ENCODE measurements around the gene SPG7. TPM values are rescaled to one million over a fixed set of nuclear protein-coding genes. Genes with fewer than 3 reads are reported as not detected.

SPG7 gene
- total RNA-seq, 1 donor from 2014 or later = 96.1 TPM

GRCh38 chr16:89506791-89507191, 1.4 kb upstream of the SPG7 start:
- Histone ChIP-seq H2AFZ (ENCODE audit: low read depth, low read length) (peak overlapping the region; percentile 45), H4K20me1 (ENCODE audit: insufficient read depth, low read length) (peaks cover 26% of the 10 kb centered on the region), H3K79me2 (ENCODE audit: insufficient read depth, low read length) (peaks cover 49% of the 10 kb centered on the region), H3K4me2 (ENCODE audit: low read length) (peak overlapping the region; percentile 90), H3K27ac (ENCODE audit: low read depth, low read length) (no peak overlapping the region), H3K27me3 (ENCODE audit: insufficient read depth, low read length) (no peaks in the 10 kb centered on the region), H3K4me1 (ENCODE audit: insufficient read depth, low read length) (peaks cover 31% of the 10 kb centered on the region), H3K4me3 (ENCODE audit: insufficient read depth, low read depth, low read length) (peak overlapping the region; percentile 82), H3K36me3 (ENCODE audit: insufficient read depth, low read length) (peaks cover 14% of the 10 kb centered on the region), H3K9ac (ENCODE audit: low read length) (peak overlapping the region; percentile 91), H3K9me3 (ENCODE audit: insufficient read depth, low read depth, low read length) (no peaks in the 10 kb centered on the region)
- no peak for FAIRE-seq
- Mint-ChIP-seq H3K4me3 (ENCODE audit: unreplicated experiment) (peak overlapping the region; percentile 76), H3K27me3 (ENCODE audit: low read depth, unreplicated experiment) (no peaks in the 10 kb centered on the region), H3K36me3 (ENCODE audit: low read depth, unreplicated experiment) (peaks cover 3% of the 10 kb centered on the region), H3K9me3 (ENCODE audit: unreplicated experiment) (no peaks in the 10 kb centered on the region), H3K27ac (ENCODE audit: unreplicated experiment) (peak overlapping the region; percentile 18), H3K4me1 (ENCODE audit: low read depth, unreplicated experiment) (peaks cover 23% of the 10 kb centered on the region)
- TF ChIP-seq EZH2 (IDR thresholded peaks at IDR 0.05; ENCODE audit: insufficient read depth, low read length) (no peak), CTCF (IDR thresholded peaks at IDR 0.05; ENCODE audit: insufficient read depth, low read depth, low read length) (no peak)
- no peak for DNase-seq (ENCODE audit: low read depth)

GRCh38 chr16:89507214-89507833, 879 bp upstream of the SPG7 start:
- Histone ChIP-seq H3K4me2 (ENCODE audit: low read length) (peak overlapping the region; percentile 90), H3K4me3 (ENCODE audit: insufficient read depth, low read depth, low read length) (peak overlapping the region; percentile 82), H3K79me2 (ENCODE audit: insufficient read depth, low read length) (peaks cover 49% of the 10 kb centered on the region), H2AFZ (ENCODE audit: low read depth, low read length) (peak overlapping the region; percentile 83), H3K9me3 (ENCODE audit: insufficient read depth, low read depth, low read length) (no peaks in the 10 kb centered on the region), H3K9ac (ENCODE audit: low read length) (peak overlapping the region; percentile 91), H3K27me3 (ENCODE audit: insufficient read depth, low read length) (no peaks in the 10 kb centered on the region), H3K36me3 (ENCODE audit: insufficient read depth, low read length) (peaks cover 15% of the 10 kb centered on the region), H4K20me1 (ENCODE audit: insufficient read depth, low read length) (peaks cover 26% of the 10 kb centered on the region), H3K27ac (ENCODE audit: low read depth, low read length) (peak overlapping the region; percentile 92), H3K4me1 (ENCODE audit: insufficient read depth, low read length) (peaks cover 31% of the 10 kb centered on the region)
- no peaks in the 10 kb centered on the region for H3K9me3 Mint-ChIP-seq (ENCODE audit: unreplicated experiment)
- no peak for DNase-seq (ENCODE audit: low read depth)
- TF ChIP-seq EZH2 (IDR thresholded peaks at IDR 0.05; ENCODE audit: insufficient read depth, low read length) = no peak
- no peak for TF ChIP-seq CTCF (IDR thresholded peaks at IDR 0.05; ENCODE audit: insufficient read depth, low read depth, low read length)
- peaks cover 2% of the 10 kb centered on the region for H3K36me3 Mint-ChIP-seq (ENCODE audit: low read depth, unreplicated experiment)
- peak overlapping the region; percentile 18 for H3K27ac Mint-ChIP-seq (ENCODE audit: unreplicated experiment)
- no peaks in the 10 kb centered on the region for H3K27me3 Mint-ChIP-seq (ENCODE audit: low read depth, unreplicated experiment)
- peak overlapping the region; percentile 76 for H3K4me3 Mint-ChIP-seq (ENCODE audit: unreplicated experiment)
- FAIRE-seq = no peak
- peaks cover 18% of the 10 kb centered on the region for H3K4me1 Mint-ChIP-seq (ENCODE audit: low read depth, unreplicated experiment)

GRCh38 chr16:89510526-89510925, 2.3 kb downstream of the SPG7 start:
- peaks cover 25% of the 10 kb centered on the region for H3K4me1 ChIP-seq (ENCODE audit: insufficient read depth, low read length)
- peaks cover 28% of the 10 kb centered on the region for H3K36me3 ChIP-seq (ENCODE audit: insufficient read depth, low read length)
- Mint-ChIP-seq H3K27ac (ENCODE audit: unreplicated experiment) (no peak overlapping the region), H3K4me1 (ENCODE audit: low read depth, unreplicated experiment) (peaks cover 10% of the 10 kb centered on the region), H3K36me3 (ENCODE audit: low read depth, unreplicated experiment) (peaks cover 5% of the 10 kb centered on the region), H3K27me3 (ENCODE audit: low read depth, unreplicated experiment) (no peaks in the 10 kb centered on the region), H3K4me3 (ENCODE audit: unreplicated experiment) (peak overlapping the region; percentile 57), H3K9me3 (ENCODE audit: unreplicated experiment) (no peaks in the 10 kb centered on the region)
- H3K9me3 ChIP-seq (ENCODE audit: insufficient read depth, low read depth, low read length) = no peaks in the 10 kb centered on the region
- H3K4me3 ChIP-seq (ENCODE audit: insufficient read depth, low read depth, low read length) = no peak overlapping the region
- no peak overlapping the region for H3K4me2 ChIP-seq (ENCODE audit: low read length)
- no peak overlapping the region for H2AFZ ChIP-seq (ENCODE audit: low read depth, low read length)
- peaks cover 64% of the 10 kb centered on the region for H3K79me2 ChIP-seq (ENCODE audit: insufficient read depth, low read length)
- TF ChIP-seq EZH2 (IDR thresholded peaks at IDR 0.05; ENCODE audit: insufficient read depth, low read length) (no peak), CTCF (IDR thresholded peaks at IDR 0.05; ENCODE audit: insufficient read depth, low read depth, low read length) (no peak)
- DNase-seq (ENCODE audit: low read depth) (no peak), FAIRE-seq (no peak)
- peaks cover 32% of the 10 kb centered on the region for H4K20me1 ChIP-seq (ENCODE audit: insufficient read depth, low read length)
- no peak overlapping the region for H3K27ac ChIP-seq (ENCODE audit: low read depth, low read length)
- no peaks in the 10 kb centered on the region for H3K27me3 ChIP-seq (ENCODE audit: insufficient read depth, low read length)
- no peak overlapping the region for H3K9ac ChIP-seq (ENCODE audit: low read length)

Data from astrocyte (in vitro differentiated cells and primary cell).